ENCODE measurements around the gene SMARCC2. TPM values are rescaled to one million over a fixed set of nuclear protein-coding genes. Genes with fewer than 3 reads are reported as not detected.
"Not testable (repeated sequence)": the region's sequence is repeated elsewhere in the genome, so short reads cannot be mapped to it uniquely, and the experiment has no call there.

SMARCC2 gene
- total RNA-seq, 1 experiment from 2014 or later: 94.8 TPM

DNA sequence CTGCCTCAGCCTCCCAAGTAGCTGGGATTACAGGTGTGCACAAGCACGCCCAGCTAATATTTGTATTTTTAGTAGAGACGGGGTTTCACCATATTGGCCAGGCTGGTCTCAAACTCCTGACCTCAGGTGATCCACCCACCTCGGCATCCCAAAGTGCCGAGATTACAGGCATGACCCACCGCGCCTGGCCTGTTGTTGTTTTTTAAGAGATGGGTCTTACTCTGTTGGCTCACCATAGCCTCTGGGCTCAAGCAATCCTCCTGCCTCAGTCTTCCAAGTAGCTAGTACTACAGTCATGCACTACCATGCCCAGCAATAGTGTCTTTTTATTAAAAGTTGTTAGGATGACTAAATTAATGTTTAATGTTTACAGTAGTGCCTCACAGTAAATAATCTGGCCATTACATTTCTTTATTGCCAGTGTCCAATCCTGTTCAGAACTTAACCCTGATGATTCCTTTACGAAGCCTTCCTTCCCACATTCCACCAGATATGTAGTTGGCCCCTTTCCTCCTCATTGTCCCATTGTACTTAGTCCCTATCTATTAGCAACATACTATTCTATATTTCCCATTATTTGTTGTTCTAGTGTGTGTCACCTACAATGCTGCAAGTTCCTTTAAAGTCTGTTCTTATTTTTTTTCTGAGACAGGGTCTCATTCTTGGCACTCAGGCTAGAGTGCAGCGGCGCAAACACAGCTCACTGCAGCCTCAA, 8.8 kb upstream of the SMARCC2 start:
- ChIA-PET CTCF (interaction anchor here (0.5 to 1.3 kb wide), 2 partner anchors 8 to 127 kb away, joined by 3 to 7 read pairs; no protein-coding TSS in a partner anchor), POLR2A (no interaction called here)
- no peak for DNase-seq
- Mint-ChIP-seq H3K9me3 (ENCODE audit: unreplicated experiment) (no peaks in the 10 kb centered on the region), H3K36me3 (ENCODE audit: insufficient read depth, unreplicated experiment) (peaks cover 29% of the 10 kb centered on the region), H3K27me3 (ENCODE audit: insufficient read depth, unreplicated experiment) (no peaks in the 10 kb centered on the region), H3K4me1 (ENCODE audit: low read depth, unreplicated experiment) (peaks cover 22% of the 10 kb centered on the region), H3K4me3 (ENCODE audit: unreplicated experiment) (no peak overlapping the region), H3K27ac (ENCODE audit: unreplicated experiment) (peak overlapping the region; percentile 65)
- no peaks in the 10 kb centered on the region for H3K9me3 ChIP-seq
- no peaks in the 10 kb centered on the region for H3K27me3 ChIP-seq (replicated peaks; ENCODE audit: control insufficient read depth, insufficient read depth, low read length)
- no peak overlapping the region for H3K4me3 ChIP-seq (ENCODE audit: low read depth, low read length)
- no TSS peak for BruUV-seq (replicated peaks)
- intact Hi-C loops (cut with micrococcal nuclease; ENCODE audit: unreplicated experiment): no loop called here
- TF ChIP-seq CTCF (IDR thresholded peaks at IDR 0.05; ENCODE audit: insufficient read depth in 1 of 2, low read depth in 1 of 2, low read length in 1 of 2, severe bottlenecking in 1 of 2, unreplicated experiment in 1 of 2): no peak
- no peaks in the 10 kb centered on the region for H3K36me3 ChIP-seq (ENCODE audit: control insufficient read depth, insufficient read depth, low read length)
- H3K4me1 ChIP-seq: peaks cover 11% of the 10 kb centered on the region

DNA sequence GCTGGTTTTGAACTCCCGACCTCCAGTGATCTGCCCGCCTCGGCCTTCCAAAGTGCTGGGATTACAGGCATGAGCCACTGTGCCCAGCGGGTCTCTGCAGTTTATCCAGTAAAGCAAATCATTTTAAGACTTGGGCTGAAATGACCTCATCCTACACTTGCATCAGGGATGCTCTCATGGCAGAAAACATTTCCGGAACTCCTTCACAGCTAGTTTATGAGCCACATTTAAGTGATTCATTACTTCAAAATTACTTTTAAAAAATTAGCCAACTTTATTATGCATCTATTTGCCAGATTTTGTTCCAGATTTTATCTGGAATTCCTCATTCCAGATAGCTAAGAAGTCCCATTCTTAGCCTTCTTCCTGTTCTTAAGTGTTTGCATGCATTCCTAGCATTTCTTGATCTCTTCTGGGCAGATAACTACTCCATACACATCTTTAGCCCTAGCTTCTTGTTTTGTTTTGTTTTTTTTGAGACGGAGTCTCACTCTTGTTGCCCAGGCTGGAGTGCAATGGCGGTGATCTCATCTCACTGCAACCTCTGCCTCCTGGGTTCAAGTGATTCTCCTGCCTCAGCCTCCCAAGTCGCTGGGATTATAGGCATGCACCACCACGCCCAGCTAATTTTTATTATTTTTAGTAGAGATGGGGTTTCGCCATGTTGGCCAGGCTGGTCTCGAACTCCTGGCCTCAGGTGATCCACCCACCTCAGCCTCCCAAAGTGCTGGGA, 7.7 kb upstream of the SMARCC2 start:
- H3K4me3 ChIP-seq (ENCODE audit: low read depth, low read length); BruUV-seq (replicated peaks); H3K9me3 Mint-ChIP-seq (ENCODE audit: unreplicated experiment); H3K27me3 Mint-ChIP-seq (ENCODE audit: insufficient read depth, unreplicated experiment); H3K36me3 ChIP-seq (ENCODE audit: control insufficient read depth, insufficient read depth, low read length); H3K9me3 ChIP-seq; DNase-seq; H3K27me3 ChIP-seq (replicated peaks; ENCODE audit: control insufficient read depth, insufficient read depth, low read length); H3K4me3 Mint-ChIP-seq (ENCODE audit: unreplicated experiment); intact Hi-C loops (cut with micrococcal nuclease; ENCODE audit: unreplicated experiment): not testable (repeated sequence)
- ChIA-PET CTCF (interaction anchor here (1.1 to 2.5 kb wide), 3 partner anchors 9 to 119 kb away, joined by 3 to 18 read pairs (median 7); partner anchors contain the start of gene RNF41), POLR2A (interaction anchor here (0.5 to 1.1 kb wide), 4 partner anchors 23 to 170 kb away, joined by 4 to 13 read pairs (median 8); partner anchors contain the start of genes MYL6 and RNF41)
- H3K4me1 ChIP-seq: peaks cover 17% of the 10 kb centered on the region
- Mint-ChIP-seq H3K4me1 (ENCODE audit: low read depth, unreplicated experiment) (peaks cover 22% of the 10 kb centered on the region), H3K27ac (ENCODE audit: unreplicated experiment) (peak overlapping the region; percentile 65), H3K36me3 (ENCODE audit: insufficient read depth, unreplicated experiment) (peaks cover 30% of the 10 kb centered on the region)

GRCh38 chr12:56193025-56193578, 3.8 kb upstream of the SMARCC2 start:
- no peaks in the 10 kb centered on the region for H3K27me3 ChIP-seq (replicated peaks; ENCODE audit: control insufficient read depth, insufficient read depth, low read length)
- H3K9me3 ChIP-seq: no peaks in the 10 kb centered on the region
- Mint-ChIP-seq H3K27ac (ENCODE audit: unreplicated experiment) (peak overlapping the region; percentile 54), H3K4me1 (ENCODE audit: low read depth, unreplicated experiment) (peaks cover 28% of the 10 kb centered on the region), H3K36me3 (ENCODE audit: insufficient read depth, unreplicated experiment) (peaks cover 35% of the 10 kb centered on the region), H3K4me3 (ENCODE audit: unreplicated experiment) (peak overlapping the region; percentile 1), H3K9me3 (ENCODE audit: unreplicated experiment) (no peaks in the 10 kb centered on the region), H3K27me3 (ENCODE audit: insufficient read depth, unreplicated experiment) (peaks cover 3% of the 10 kb centered on the region)
- no peak overlapping the region for H3K4me3 ChIP-seq (ENCODE audit: low read depth, low read length)
- ChIA-PET POLR2A (no interaction called here), CTCF (no interaction called here)
- H3K4me1 ChIP-seq: peaks cover 19% of the 10 kb centered on the region
- BruUV-seq (replicated peaks): no TSS peak
- H3K36me3 ChIP-seq (ENCODE audit: control insufficient read depth, insufficient read depth, low read length): no peaks in the 10 kb centered on the region
- peak; percentile 68 to 72 for TF ChIP-seq CTCF (IDR thresholded peaks at IDR 0.05; ENCODE audit: insufficient read depth in 1 of 2, low read depth in 1 of 2, low read length in 1 of 2, severe bottlenecking in 1 of 2, unreplicated experiment in 1 of 2)
- intact Hi-C loops (cut with micrococcal nuclease; ENCODE audit: unreplicated experiment): loop anchor here (1.0 to 5.0 kb wide), 4 partner anchors 31 to 274 kb away; partner anchors contain the start of genes ANKRD52, NABP2 and SPRYD4
- peak; percentile 75 to 82 for DNase-seq
